A549 (cell line): ENCODE results near the gene LCK.

Experiments
- BHLHE40 ChIP-seq: IDR thresholded peaks from 2 replicates; pipeline ENCODE4 v1.6.1; 2012; ENCODE audit warnings: low read depth, low read length, inconsistent platforms
- CHD2 ChIP-seq: fragments of 150-350 bp; IDR thresholded peaks from 2 replicates; pipeline ENCODE4 v1.6.1; 2014; ENCODE audit warnings: low read length; ENCODE audit not compliant: partially characterized antibody
- POLR2A ChIP-seq: IDR thresholded peaks from 2 replicates; pipeline ENCODE4 v1.6.1; 2012; ENCODE audit warnings: mild to moderate bottlenecking, low read length
- TF ChIP-seq, protein P1 (sequence below): fragments of >200 bp; sonication (Bioruptor Twin); formaldehyde crosslinking; IDR thresholded peaks from 3 replicates; pipeline ENCODE4 v1.5.1; 2016

DNA sequence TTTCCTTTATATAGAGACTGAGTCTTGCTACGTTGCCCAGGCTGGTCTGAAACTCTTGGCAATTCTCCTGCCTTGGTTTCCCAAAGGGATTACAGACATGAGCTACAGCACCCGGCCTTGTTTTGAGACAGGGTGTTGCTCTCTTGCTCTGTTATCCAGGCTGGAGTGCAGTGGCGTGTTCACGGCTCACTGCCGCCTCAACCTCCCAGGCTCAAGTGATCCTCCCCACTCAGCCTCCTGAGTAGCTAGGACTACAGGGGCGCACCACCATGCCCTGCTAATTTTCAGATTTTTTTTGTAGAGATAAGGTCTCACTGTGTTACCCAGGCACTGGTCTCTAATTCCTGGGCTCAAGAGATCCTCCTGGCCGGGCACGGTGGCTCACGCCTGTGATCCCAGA is 14.8 kb downstream of the LCK start:
- TF ChIP-seq CHD2 (no peak), POLR2A (no peak), BHLHE40 (no peak)
- TF ChIP-seq, protein P1, sequence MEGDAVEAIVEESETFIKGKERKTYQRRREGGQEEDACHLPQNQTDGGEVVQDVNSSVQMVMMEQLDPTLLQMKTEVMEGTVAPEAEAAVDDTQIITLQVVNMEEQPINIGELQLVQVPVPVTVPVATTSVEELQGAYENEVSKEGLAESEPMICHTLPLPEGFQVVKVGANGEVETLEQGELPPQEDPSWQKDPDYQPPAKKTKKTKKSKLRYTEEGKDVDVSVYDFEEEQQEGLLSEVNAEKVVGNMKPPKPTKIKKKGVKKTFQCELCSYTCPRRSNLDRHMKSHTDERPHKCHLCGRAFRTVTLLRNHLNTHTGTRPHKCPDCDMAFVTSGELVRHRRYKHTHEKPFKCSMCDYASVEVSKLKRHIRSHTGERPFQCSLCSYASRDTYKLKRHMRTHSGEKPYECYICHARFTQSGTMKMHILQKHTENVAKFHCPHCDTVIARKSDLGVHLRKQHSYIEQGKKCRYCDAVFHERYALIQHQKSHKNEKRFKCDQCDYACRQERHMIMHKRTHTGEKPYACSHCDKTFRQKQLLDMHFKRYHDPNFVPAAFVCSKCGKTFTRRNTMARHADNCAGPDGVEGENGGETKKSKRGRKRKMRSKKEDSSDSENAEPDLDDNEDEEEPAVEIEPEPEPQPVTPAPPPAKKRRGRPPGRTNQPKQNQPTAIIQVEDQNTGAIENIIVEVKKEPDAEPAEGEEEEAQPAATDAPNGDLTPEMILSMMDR = no peak
